H1 (cell line): Measurements from ENCODE around the gene DACT1. TPM values are rescaled to one million over a fixed set of nuclear protein-coding genes. Genes with fewer than 3 reads are reported as not detected.
A peak's percentile ranks its signal among the peaks of the same experiment; 100 is the strongest.

Experiments
- CTCF ChIA-PET: fragments of 300-600 bp; sonication (Branson Sonifier 250); formaldehyde crosslinking; loops from one replicate; lab custom pipeline; 2021; ENCODE audit not compliant: partially characterized antibody; lab: Charles Lee
- POLR2A ChIA-PET: fragments of 300-600 bp; sonication (Branson Sonifier 250); formaldehyde crosslinking; loops from one replicate; lab custom pipeline; 2021; ENCODE audit warnings: inconsistent platforms; ENCODE audit not compliant: partially characterized antibody; lab: Charles Lee
- DNase-seq, 2 experiments: peaks; one replicate each; pipeline versions ENCODE4 v3.0.0 to v3.0.0-alpha.2; 2010 to 2022; ENCODE audit warnings: low spot score in 2 of 2, low read depth in 1 of 2, mixed read lengths in 1 of 2
- FAIRE-seq: peaks from 2 replicates; lab custom pipeline; 2011; peaks lifted over from hg19 to GRCh38; lab: Jason Lieb, UNC
- H2AFZ ChIP-seq: 2 replicates; pipeline ENCODE4 v1.8.1; 2012; ENCODE audit warnings: low read length, inconsistent platforms
- H2AK5ac ChIP-seq: 2 replicates; pipeline ENCODE4 v1.6.1; 2013; ENCODE audit warnings: low read depth, low read length
- H2BK120ac ChIP-seq: replicated peaks from 2 replicates; pipeline ENCODE3; 2013; ENCODE audit warnings: low read depth, low read length, inconsistent platforms
- H2BK12ac ChIP-seq: 2 replicates; pipeline ENCODE4 v1.6.1; 2013; ENCODE audit warnings: low read depth, low read length
- H2BK15ac ChIP-seq: 2 replicates; pipeline ENCODE4 v1.6.1; 2013; ENCODE audit warnings: low read length
- H2BK20ac ChIP-seq: 2 replicates; pipeline ENCODE4 v1.6.1; 2013; ENCODE audit warnings: low read length
- H2BK5ac ChIP-seq: 2 replicates; pipeline ENCODE4 v1.6.1; 2013; ENCODE audit warnings: low read depth, low read length
- H3K14ac ChIP-seq: 2 replicates; pipeline ENCODE4 v1.6.1; 2013; ENCODE audit warnings: inconsistent platforms; ENCODE audit not compliant: insufficient read length
- H3K18ac ChIP-seq: 2 replicates; pipeline ENCODE4 v1.6.1; 2013; ENCODE audit warnings: low read length; ENCODE audit errors: extremely low read depth
- H3K23ac ChIP-seq: 2 replicates; pipeline ENCODE4 v1.6.1; 2013; ENCODE audit warnings: inconsistent platforms; ENCODE audit not compliant: insufficient read length
- H3K23me2 ChIP-seq: 2 replicates; pipeline ENCODE4 v1.6.1; 2013; ENCODE audit warnings: low read depth, low read length
- H3K27ac ChIP-seq: 2 replicates; pipeline ENCODE4 v1.6.1; 2011; ENCODE audit warnings: low read depth, low read length, inconsistent platforms
- H3K27me3 ChIP-seq, 4 experiments: replicated peaks in 1 of 4; 1 replicate in 1 of 4; 2 replicates in 3 of 4; pipeline versions ENCODE4 v1.6.1 to v1.8.1; 2011 to 2013; ENCODE audit warnings: low read length in 3 of 4, mild to moderate bottlenecking in 3 of 4, inconsistent platforms in 2 of 4, mixed read lengths in 2 of 4, moderate library complexity in 1 of 4; ENCODE audit not compliant: control insufficient read depth in 3 of 4, insufficient read depth in 3 of 4; ENCODE audit errors: extremely low read depth in 1 of 4
- H3K36me3 ChIP-seq, 4 experiments: 2 replicates each; pipeline versions ENCODE4 v1.6.1 to v1.8.1; 2011 to 2013; ENCODE audit warnings: mild to moderate bottlenecking in 4 of 4, low read length in 3 of 4, moderate library complexity in 2 of 4, control low read depth in 1 of 4, inconsistent platforms in 1 of 4; ENCODE audit not compliant: insufficient read depth in 4 of 4, control insufficient read depth in 2 of 4
- H3K4ac ChIP-seq: replicated peaks from 2 replicates; pipeline ENCODE3; 2013; ENCODE audit warnings: low read length, low read depth, mixed read lengths, inconsistent platforms; ENCODE audit not compliant: insufficient read length
- H3K4me1 ChIP-seq, 4 experiments: replicated peaks in 1 of 4; 1 replicate in 1 of 4; 2 replicates in 3 of 4; pipeline versions ENCODE4 v1.6.1 to v1.8.1; 2011 to 2013; ENCODE audit warnings: low read length in 3 of 4, inconsistent platforms in 2 of 4, mixed read lengths in 1 of 4; ENCODE audit not compliant: insufficient read depth in 4 of 4, control insufficient read depth in 3 of 4
- H3K4me2 ChIP-seq, 2 experiments: 2 replicates each; pipeline versions ENCODE4 v1.6.1 to v1.8.1; 2011 to 2013; ENCODE audit warnings: low read depth in 2 of 2, low read length in 2 of 2, control low read depth in 1 of 2, inconsistent platforms in 1 of 2, mild to moderate bottlenecking in 1 of 2; ENCODE audit not compliant: insufficient read depth in 1 of 2
- H3K4me3 ChIP-seq, 4 experiments: fragments of 200-600, 300-600 bp in 1 of 4; sonication (generic), shearing (Covaris generic), sonication (Bioruptor Twin) in 1 of 4; 2 replicates each; pipeline versions ENCODE4 v1.5.1 to v1.8.1; 2011 to 2016; ENCODE audit warnings: low read length in 4 of 4, low read depth in 3 of 4, control low read depth in 2 of 4, inconsistent platforms in 2 of 4, mild to moderate bottlenecking in 2 of 4, mixed read lengths in 1 of 4, moderate library complexity in 1 of 4; ENCODE audit not compliant: insufficient read depth in 2 of 4; ENCODE audit errors: extremely low read depth in 1 of 4
- H3K56ac ChIP-seq: replicated peaks from 2 replicates; pipeline ENCODE3; 2013; ENCODE audit warnings: low read depth, mild to moderate bottlenecking, mixed read lengths, low read length, inconsistent platforms; ENCODE audit not compliant: insufficient read length
- H3K79me1 ChIP-seq: 2 replicates; pipeline ENCODE4 v1.6.1; 2013; ENCODE audit warnings: low read depth, low read length, control low read depth
- H3K79me2 ChIP-seq, 2 experiments: 2 replicates each; pipeline versions ENCODE4 v1.6.1 to v1.8.1; 2012 to 2013; ENCODE audit warnings: low read length in 2 of 2, mild to moderate bottlenecking in 2 of 2, inconsistent platforms in 1 of 2; ENCODE audit not compliant: insufficient read depth in 2 of 2, control insufficient read depth in 1 of 2
- H3K9ac ChIP-seq, 4 experiments: replicated peaks in 1 of 4; 1 replicate in 1 of 4; 2 replicates in 3 of 4; pipeline versions ENCODE4 v1.6.1 to v1.8.1; 2011 to 2013; ENCODE audit warnings: low read depth in 3 of 4, low read length in 3 of 4, control low read depth in 2 of 4, mild to moderate bottlenecking in 2 of 4, moderate library complexity in 2 of 4, inconsistent platforms in 1 of 4; ENCODE audit errors: extremely low read depth in 1 of 4
- H3K9me3 ChIP-seq, 2 experiments: 2 replicates each; pipeline versions ENCODE4 v1.6.1 to v1.8.1; 2012 to 2013; ENCODE audit warnings: mild to moderate bottlenecking in 2 of 2, moderate library complexity in 2 of 2, control low read depth in 1 of 2, inconsistent platforms in 1 of 2, low read depth in 1 of 2, low read length in 1 of 2, mixed read lengths in 1 of 2; ENCODE audit not compliant: insufficient read depth in 2 of 2
- H4K20me1 ChIP-seq, 2 experiments: replicated peaks in 1 of 2; 2 replicates each; pipeline versions ENCODE3 to v1.8.1; 2011 to 2013; ENCODE audit warnings: inconsistent platforms in 2 of 2, low read length in 2 of 2, mild to moderate bottlenecking in 1 of 2; ENCODE audit not compliant: insufficient read depth in 2 of 2, control insufficient read depth in 1 of 2
- H4K5ac ChIP-seq: 2 replicates; pipeline ENCODE4 v1.6.1; 2013; ENCODE audit warnings: low read length, low read depth, mixed read lengths, inconsistent platforms; ENCODE audit not compliant: insufficient read length
- H4K8ac ChIP-seq: 2 replicates; pipeline ENCODE4 v1.8.0; 2013; ENCODE audit warnings: mild to moderate bottlenecking, moderate library complexity, low read length, inconsistent platforms; ENCODE audit not compliant: insufficient read depth; ENCODE audit errors: extremely low read depth
- H4K91ac ChIP-seq: replicated peaks from 2 replicates; pipeline ENCODE3; 2013; ENCODE audit warnings: low read length, mixed read lengths, inconsistent platforms; ENCODE audit not compliant: insufficient read length
- CTCF ChIP-seq, 3 experiments: IDR thresholded peaks; 1 replicate in 2 of 3; 2 replicates in 1 of 3; pipeline versions ENCODE4 v1.5.1 to v1.6.1; 2011; ENCODE audit warnings: low read length in 3 of 3, mild to moderate bottlenecking in 3 of 3, inconsistent platforms in 2 of 3, low read depth in 1 of 3, moderate library complexity in 1 of 3; ENCODE audit not compliant: insufficient read depth in 1 of 3; ENCODE audit errors: control extremely low read depth in 1 of 3
- PHF8 ChIP-seq: fragments of 200-600 bp; sonication (generic); conservative IDR thresholded peaks from 2 replicates; pipeline ENCODE4 v1.7.1; 2012; ENCODE audit warnings: low read depth, mild to moderate bottlenecking, inconsistent platforms, low read length, moderate library complexity
- RFX5 ChIP-seq: IDR thresholded peaks from 2 replicates; pipeline ENCODE4 v1.6.1; 2011; ENCODE audit warnings: low read depth, low read length, improper control_type of control experiment, borderline replicate concordance
- RNF2 ChIP-seq: fragments of 200-900, 300-1000 bp; sonication (generic); IDR thresholded peaks from 2 replicates; pipeline ENCODE4 v1.7.1; 2016; ENCODE audit warnings: borderline replicate concordance, low read depth, mild to moderate bottlenecking, antibody characterized with exemption, low read length; ENCODE audit not compliant: poor library complexity, severe bottlenecking; ENCODE audit errors: missing control alignments
- SIRT6 ChIP-seq: IDR thresholded peaks from one replicate; pipeline ENCODE4 v1.7.1; 2012; ENCODE audit warnings: low read length, inconsistent platforms
- USF2 ChIP-seq: IDR thresholded peaks from 2 replicates; pipeline ENCODE4 v1.6.1; 2011; ENCODE audit warnings: low read length, improper control_type of control experiment
- YY1 ChIP-seq: IDR thresholded peaks from 2 replicates; pipeline ENCODE4 v1.6.1; 2011; ENCODE audit warnings: low read depth, mild to moderate bottlenecking, low read length
- WGBS, 2 experiments: shearing (Covaris generic) in 1 of 2; methylation state at CpG; one replicate each; pipeline versions ENCODE4 v1.1.6 to v1.1.7; 2013 to 2015; ENCODE audit warnings: low lambda C conversion rate in 2 of 2, mixed read lengths in 2 of 2, inconsistent platforms in 1 of 2, low coverage in 1 of 2, missing lambda C conversion rate in 1 of 2; ENCODE audit not compliant: insufficient replicate concordance in 2 of 2, insufficient coverage in 1 of 2, insufficient read length in 1 of 2; ENCODE audit errors: extremely low coverage in 1 of 2, missing lambda C conversion rate in 1 of 2; 5-methylcytosine and 5-hydroxymethylcytosine counted together
- polyA plus RNA-seq, 7 experiments: library from polyadenylated mRNA; depleted of rRNA in 3 of 7; stranded (reverse) in 5 of 7; unstranded in 2 of 7; fragments of >200 nt in 5 of 7; fragments of 200-250 nt in 2 of 7; gene quantifications; 1 replicate in 5 of 7; 2 replicates in 1 of 7; 4 replicates in 1 of 7; pipeline versions ENCODE4 v1.2.1 to v1.2.3, GENCODE V29; 2011 to 2013; ENCODE audit warnings: missing spikeins in 2 of 7, mixed read lengths in 2 of 7
- total RNA-seq: library from RNA; stranded (reverse); fragmentation: NEBNext Ultra II Directional; extraction: Animal tissue kit (Norgen Biotek cat#: 25700); gene quantifications from 2 replicates; pipeline ENCODE4 v1.2.1, GENCODE V29; 2021

Gene DACT1
- total and polyA plus RNA-seq, 2 of the 8 experiments (the other 6 are each of a cell fraction or from before 2014, with no cell fraction given): 3.2 to 29.8 TPM

- peak overlapping the region; percentile 28; the same call in 1 of the 2 replicates for H3K18ac ChIP-seq
- H2BK12ac ChIP-seq: peak overlapping the region; percentile 86; the same call in 1 of the 2 replicates
- no peak overlapping the region for H3K4me3 ChIP-seq
- POLR2A ChIA-PET: interaction anchor here (5.7 kb wide), 1 partner anchor 9 kb away, joined by 38 read pairs; no protein-coding TSS in a partner anchor
- no peak overlapping the region for H3K23ac ChIP-seq
- H3K4me1 ChIP-seq: peaks cover 5 to 27% (median 14%) of the 10 kb centered on the region in 4 experiments
- DNase-seq (no peak), FAIRE-seq (no peak)
- no peak overlapping the region for H4K5ac ChIP-seq
- no peak overlapping the region for H2AFZ ChIP-seq
- H3K4ac ChIP-seq: peak overlapping the region; percentile 24
- 0 out of 2 replicates have a peak overlapping the region, but pooled peaks have one; percentile 69 for H2AK5ac ChIP-seq
- H3K9me3 ChIP-seq: no peaks in the 10 kb centered on the region
- H2BK15ac ChIP-seq: no peak overlapping the region
- no peaks in the 10 kb centered on the region for H4K20me1 ChIP-seq
- H3K79me2 ChIP-seq: no peaks in the 10 kb centered on the region
- H3K27ac ChIP-seq: no peak overlapping the region
- H3K4me2 ChIP-seq: peak overlapping the region; percentile 48 to 89
- H3K56ac ChIP-seq: no peak overlapping the region
- no peak overlapping the region for H3K14ac ChIP-seq
- CTCF ChIA-PET: interaction anchor here (1.1 to 10.3 kb wide), 4 partner anchors 124 to 387 kb away, joined by 3 to 84 read pairs (median 4); no protein-coding TSS in a partner anchor
- H3K23me2 ChIP-seq: peaks cover 13% of the 10 kb centered on the region
- no peak overlapping the region for H4K91ac ChIP-seq
- H4K8ac ChIP-seq: no peak overlapping the region
- H3K79me1 ChIP-seq: no peaks in the 10 kb centered on the region
- H3K27me3 ChIP-seq: peaks cover 8 to 31% (median 20%) of the 10 kb centered on the region in 4 experiments; a peak in 6 of 7 replicates
- peak overlapping the region; percentile 34 for H2BK120ac ChIP-seq
- no peak overlapping the region for H3K9ac ChIP-seq
- peak overlapping the region; percentile 84; the same call in 1 of the 2 replicates for H2BK5ac ChIP-seq
- 62% methylated on average over 5 of the region's 5 CpGs; no CpG with 5 or more reads in 1 of the 2 experiments for WGBS, 2 experiments
- no peaks in the 10 kb centered on the region for H3K36me3 ChIP-seq
- H2BK20ac ChIP-seq: peak overlapping the region; percentile 66; the same call in 1 of the 2 replicates
- TF ChIP-seq YY1 (no peak), RFX5 (no peak), RNF2 (no peak), USF2 (no peak), CTCF (IDR thresholded peaks at IDR 0.05; ENCODE audit: control extremely low read depth in 1 of 3, insufficient read depth in 1 of 3, low read depth in 1 of 3, low read length in 3 of 3) (no peak), SIRT6 (no peak), PHF8 (no peak)
These were observed 3.2 kb upstream of the DACT1 start for GRCh38 chr14:58634406-58635090.
